ENCODE results near the gene OXT. TPM values are rescaled to one million over a fixed set of nuclear protein-coding genes. Genes with fewer than 3 reads are reported as not detected.

OXT gene
- total and polyA plus RNA-seq, 2 of the 13 experiments (the other 11 are each of a cell fraction or from before 2014, with no cell fraction given): not detected

DNA sequence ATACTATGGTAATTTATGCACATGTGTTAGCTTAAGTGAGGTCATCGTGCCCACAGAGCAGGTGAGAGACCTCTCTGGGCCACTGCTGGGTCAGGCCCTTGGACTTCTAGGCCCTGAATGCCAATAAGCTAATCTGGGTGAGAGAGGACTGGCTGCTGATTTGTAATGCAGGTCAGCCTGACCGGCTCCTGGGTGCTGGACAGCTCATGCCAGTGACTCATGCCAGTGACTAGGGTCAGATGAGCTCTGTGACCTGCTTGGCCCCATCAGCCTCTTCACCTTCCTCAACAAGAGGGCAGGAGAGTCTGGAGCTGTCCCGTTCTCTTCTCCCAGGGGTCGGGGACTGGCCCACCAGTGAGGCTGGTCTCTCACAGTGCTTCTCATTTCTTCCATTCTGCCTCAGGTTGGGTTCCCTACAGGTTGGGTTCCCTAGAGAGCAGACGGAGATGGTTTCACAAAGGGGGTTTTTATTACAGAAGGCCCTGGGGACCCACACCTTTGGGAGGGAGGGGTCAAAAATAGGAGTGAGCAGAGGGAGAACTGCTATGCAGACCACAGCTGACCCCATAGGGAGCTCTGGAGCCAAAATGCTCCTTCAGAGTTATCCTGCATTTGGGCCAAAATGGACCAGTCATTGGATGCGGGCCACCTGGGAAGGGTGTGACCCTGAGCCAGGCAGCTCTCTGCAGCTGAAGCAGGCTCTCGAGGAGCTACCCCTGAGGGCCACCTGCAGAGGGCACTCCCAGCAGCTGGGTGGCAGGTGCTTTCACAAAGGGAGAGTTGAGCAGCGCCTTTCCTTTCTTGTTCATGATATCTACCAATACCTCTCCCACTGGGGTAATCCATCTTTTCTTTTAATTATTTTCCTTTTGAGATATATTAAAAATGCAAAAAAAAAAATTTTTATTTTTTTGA is 2.2 kb upstream of the OXT start:
- in situ Hi-C loops (cut with HindIII; ENCODE audit: extremely low pct_ligation_motif_present, low pct_unique_long_range_greater_than_20kb) (no loop called here), intact Hi-C loops (cut with micrococcal nuclease; ENCODE audit: unreplicated experiment) (no loop called here)
- H3K9me3 ChIP-seq (ENCODE audit: low read length): no peaks in the 10 kb centered on the region
- POLR2A ChIA-PET: interaction anchor here (1.0 to 1.6 kb wide), 2 partner anchors 18 to 23 kb away, joined by 3 to 10 read pairs; partner anchors contain the start of gene MRPS26
- no peak overlapping the region for H3K27ac ChIP-seq (ENCODE audit: extremely low read length, insufficient read depth, low read length)
- H4K20me1 ChIP-seq (ENCODE audit: insufficient read depth, low read length): no peaks in the 10 kb centered on the region
- no peak overlapping the region for H3K9ac ChIP-seq (ENCODE audit: insufficient read depth, low read depth, low read length)
- peaks cover 4 to 23% of the 10 kb centered on the region in 2 experiments; a peak in 4 of 5 replicates for H3K27me3 ChIP-seq (ENCODE audit: control insufficient read depth in 1 of 2, insufficient read depth in 2 of 2, low read length in 2 of 2)
- no peak overlapping the region for H3K4me2 ChIP-seq (ENCODE audit: low read depth, low read length)
- FAIRE-seq (peak; percentile 73), DNase-seq (ENCODE audit: low spot score) (peak; percentile 55), ATAC-seq (peak; percentile 79)
- no TSS peak for BruUV-seq (replicated peaks)
- H3K4me3 ChIP-seq (replicated peaks in 1 of 3; ENCODE audit: insufficient read depth in 1 of 3, low read depth in 2 of 3, low read length in 3 of 3): no peak overlapping the region
- H2AFZ ChIP-seq (ENCODE audit: low read length): no peak overlapping the region
- 18% methylated on average over 8 of the region's 8 CpGs for WGBS (ENCODE audit: low lambda C conversion rate)
- H3K4me1 ChIP-seq (ENCODE audit: insufficient read depth, low read length): peaks cover 74% of the 10 kb centered on the region
- H3K79me2 ChIP-seq (ENCODE audit: insufficient read depth, low read length): no peaks in the 10 kb centered on the region
- CTCF ChIA-PET (ENCODE audit: low intra/inter-chr PET ratio, low total read pairs): interaction anchor here (1.2 kb wide), 1 partner anchor 47 kb away, joined by 4 read pairs; no protein-coding TSS in a partner anchor
- no peaks in the 10 kb centered on the region for H3K36me3 ChIP-seq (replicated peaks in 1 of 2; ENCODE audit: control insufficient read depth in 1 of 2, insufficient read depth in 2 of 2, low read length in 2 of 2)
- TF ChIP-seq, protein P1, sequence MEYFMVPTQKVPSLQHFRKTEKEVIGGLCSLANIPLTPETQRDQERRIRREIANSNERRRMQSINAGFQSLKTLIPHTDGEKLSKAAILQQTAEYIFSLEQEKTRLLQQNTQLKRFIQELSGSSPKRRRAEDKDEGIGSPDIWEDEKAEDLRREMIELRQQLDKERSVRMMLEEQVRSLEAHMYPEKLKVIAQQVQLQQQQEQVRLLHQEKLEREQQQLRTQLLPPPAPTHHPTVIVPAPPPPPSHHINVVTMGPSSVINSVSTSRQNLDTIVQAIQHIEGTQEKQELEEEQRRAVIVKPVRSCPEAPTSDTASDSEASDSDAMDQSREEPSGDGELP (IDR thresholded peaks at IDR 0.05; ENCODE audit: borderline replicate concordance, low read depth): peak; percentile 41; the same call in 1 of the 2 replicates
- TF ChIP-seq NR2F6 (IDR thresholded peaks at IDR 0.05) (peak; percentile 1; the same call in 1 of the 2 replicates), NR2F6 (CRISPR knock-in tag; IDR thresholded peaks at IDR 0.05) (peak; percentile 67; the same call in 1 of the 2 replicates), ZBTB38 (CRISPR knock-in tag; IDR thresholded peaks at IDR 0.05) (0 out of 2 replicates have a peak, but pooled peaks have one; percentile 15), SNAI1 (CRISPR knock-in tag; IDR thresholded peaks at IDR 0.05; ENCODE audit: borderline replicate concordance) (0 out of 2 replicates have a peak, but pooled peaks have one; percentile 66), ZNF296 (CRISPR knock-in tag; conservative IDR thresholded peaks at IDR 0.05) (no peak), SKI (IDR thresholded peaks at IDR 0.05; ENCODE audit: partially characterized antibody) (peak; percentile 76)
- TF ChIP-seq, protein P2, sequence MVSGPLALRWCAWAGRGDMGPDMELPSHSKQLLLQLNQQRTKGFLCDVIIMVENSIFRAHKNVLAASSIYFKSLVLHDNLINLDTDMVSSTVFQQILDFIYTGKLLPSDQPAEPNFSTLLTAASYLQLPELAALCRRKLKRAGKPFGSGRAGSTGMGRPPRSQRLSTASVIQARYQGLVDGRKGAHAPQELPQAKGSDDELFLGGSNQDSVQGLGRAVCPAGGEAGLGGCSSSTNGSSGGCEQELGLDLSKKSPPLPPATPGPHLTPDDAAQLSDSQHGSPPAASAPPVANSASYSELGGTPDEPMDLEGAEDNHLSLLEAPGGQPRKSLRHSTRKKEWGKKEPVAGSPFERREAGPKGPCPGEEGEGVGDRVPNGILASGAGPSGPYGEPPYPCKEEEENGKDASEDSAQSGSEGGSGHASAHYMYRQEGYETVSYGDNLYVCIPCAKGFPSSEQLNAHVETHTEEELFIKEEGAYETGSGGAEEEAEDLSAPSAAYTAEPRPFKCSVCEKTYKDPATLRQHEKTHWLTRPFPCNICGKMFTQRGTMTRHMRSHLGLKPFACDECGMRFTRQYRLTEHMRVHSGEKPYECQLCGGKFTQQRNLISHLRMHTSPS (CRISPR knock-in tag; IDR thresholded peaks at IDR 0.05; ENCODE audit: low read depth): peak; percentile 80; the same call in 1 of the 2 replicates
- TF ChIP-seq, protein P3, sequence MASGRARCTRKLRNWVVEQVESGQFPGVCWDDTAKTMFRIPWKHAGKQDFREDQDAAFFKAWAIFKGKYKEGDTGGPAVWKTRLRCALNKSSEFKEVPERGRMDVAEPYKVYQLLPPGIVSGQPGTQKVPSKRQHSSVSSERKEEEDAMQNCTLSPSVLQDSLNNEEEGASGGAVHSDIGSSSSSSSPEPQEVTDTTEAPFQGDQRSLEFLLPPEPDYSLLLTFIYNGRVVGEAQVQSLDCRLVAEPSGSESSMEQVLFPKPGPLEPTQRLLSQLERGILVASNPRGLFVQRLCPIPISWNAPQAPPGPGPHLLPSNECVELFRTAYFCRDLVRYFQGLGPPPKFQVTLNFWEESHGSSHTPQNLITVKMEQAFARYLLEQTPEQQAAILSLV (CRISPR knock-in tag; IDR thresholded peaks at IDR 0.05; ENCODE audit: borderline replicate concordance): peak; percentile 71; the same call in 1 of the 2 replicates
- TF ChIP-seq, protein P4, sequence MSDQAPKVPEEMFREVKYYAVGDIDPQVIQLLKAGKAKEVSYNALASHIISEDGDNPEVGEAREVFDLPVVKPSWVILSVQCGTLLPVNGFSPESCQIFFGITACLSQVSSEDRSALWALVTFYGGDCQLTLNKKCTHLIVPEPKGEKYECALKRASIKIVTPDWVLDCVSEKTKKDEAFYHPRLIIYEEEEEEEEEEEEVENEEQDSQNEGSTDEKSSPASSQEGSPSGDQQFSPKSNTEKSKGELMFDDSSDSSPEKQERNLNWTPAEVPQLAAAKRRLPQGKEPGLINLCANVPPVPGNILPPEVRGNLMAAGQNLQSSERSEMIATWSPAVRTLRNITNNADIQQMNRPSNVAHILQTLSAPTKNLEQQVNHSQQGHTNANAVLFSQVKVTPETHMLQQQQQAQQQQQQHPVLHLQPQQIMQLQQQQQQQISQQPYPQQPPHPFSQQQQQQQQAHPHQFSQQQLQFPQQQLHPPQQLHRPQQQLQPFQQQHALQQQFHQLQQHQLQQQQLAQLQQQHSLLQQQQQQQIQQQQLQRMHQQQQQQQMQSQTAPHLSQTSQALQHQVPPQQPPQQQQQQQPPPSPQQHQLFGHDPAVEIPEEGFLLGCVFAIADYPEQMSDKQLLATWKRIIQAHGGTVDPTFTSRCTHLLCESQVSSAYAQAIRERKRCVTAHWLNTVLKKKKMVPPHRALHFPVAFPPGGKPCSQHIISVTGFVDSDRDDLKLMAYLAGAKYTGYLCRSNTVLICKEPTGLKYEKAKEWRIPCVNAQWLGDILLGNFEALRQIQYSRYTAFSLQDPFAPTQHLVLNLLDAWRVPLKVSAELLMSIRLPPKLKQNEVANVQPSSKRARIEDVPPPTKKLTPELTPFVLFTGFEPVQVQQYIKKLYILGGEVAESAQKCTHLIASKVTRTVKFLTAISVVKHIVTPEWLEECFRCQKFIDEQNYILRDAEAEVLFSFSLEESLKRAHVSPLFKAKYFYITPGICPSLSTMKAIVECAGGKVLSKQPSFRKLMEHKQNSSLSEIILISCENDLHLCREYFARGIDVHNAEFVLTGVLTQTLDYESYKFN (CRISPR knock-in tag; conservative IDR thresholded peaks at IDR 0.05): 0 out of 2 replicates have a peak, but pooled peaks have one; percentile 14
- TF ChIP-seq, protein P5, sequence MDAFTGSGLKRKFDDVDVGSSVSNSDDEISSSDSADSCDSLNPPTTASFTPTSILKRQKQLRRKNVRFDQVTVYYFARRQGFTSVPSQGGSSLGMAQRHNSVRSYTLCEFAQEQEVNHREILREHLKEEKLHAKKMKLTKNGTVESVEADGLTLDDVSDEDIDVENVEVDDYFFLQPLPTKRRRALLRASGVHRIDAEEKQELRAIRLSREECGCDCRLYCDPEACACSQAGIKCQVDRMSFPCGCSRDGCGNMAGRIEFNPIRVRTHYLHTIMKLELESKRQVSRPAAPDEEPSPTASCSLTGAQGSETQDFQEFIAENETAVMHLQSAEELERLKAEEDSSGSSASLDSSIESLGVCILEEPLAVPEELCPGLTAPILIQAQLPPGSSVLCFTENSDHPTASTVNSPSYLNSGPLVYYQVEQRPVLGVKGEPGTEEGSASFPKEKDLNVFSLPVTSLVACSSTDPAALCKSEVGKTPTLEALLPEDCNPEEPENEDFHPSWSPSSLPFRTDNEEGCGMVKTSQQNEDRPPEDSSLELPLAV (CRISPR knock-in tag; conservative IDR thresholded peaks at IDR 0.05; ENCODE audit: low read depth): no peak
